GM23248 (cell line): Measurements from ENCODE around the gene TSTD2.

Experiments used
- EZH2 ChIP-seq: fragments of 200-600 bp; sonication (generic); IDR thresholded peaks from 2 replicates; pipeline ENCODE4 v1.6.1; 2018; ENCODE audit warnings: antibody characterized with exemption, mild to moderate bottlenecking; ENCODE audit not compliant: insufficient read depth, poor library complexity, severe bottlenecking
- EZH2phosphoT487 ChIP-seq: fragments of 200-600 bp; sonication (generic); IDR thresholded peaks from 2 replicates; pipeline ENCODE4 v1.6.1; 2018; ENCODE audit warnings: antibody characterized with exemption, moderate library complexity, mild to moderate bottlenecking, low read depth; ENCODE audit not compliant: insufficient read depth

- TF ChIP-seq EZH2 (no peak), EZH2phosphoT487 (no peak)
Observed at GRCh38 chr9:97560851-97561250, 72.3 kb downstream of the TSTD2 start.
